GM21528 (cell line): Measurements from ENCODE around the gene CEP63.

Experiments
- ATAC-seq: cut with Tn5 transposase; IDR thresholded peaks from one replicate; pipeline ENCODE4 v1.9.1; 2021; ENCODE audit warnings: mild to moderate bottlenecking, moderate library complexity; ENCODE audit not compliant: unreplicated experiment, low FRiP score

The CEP63 gene

DNA sequence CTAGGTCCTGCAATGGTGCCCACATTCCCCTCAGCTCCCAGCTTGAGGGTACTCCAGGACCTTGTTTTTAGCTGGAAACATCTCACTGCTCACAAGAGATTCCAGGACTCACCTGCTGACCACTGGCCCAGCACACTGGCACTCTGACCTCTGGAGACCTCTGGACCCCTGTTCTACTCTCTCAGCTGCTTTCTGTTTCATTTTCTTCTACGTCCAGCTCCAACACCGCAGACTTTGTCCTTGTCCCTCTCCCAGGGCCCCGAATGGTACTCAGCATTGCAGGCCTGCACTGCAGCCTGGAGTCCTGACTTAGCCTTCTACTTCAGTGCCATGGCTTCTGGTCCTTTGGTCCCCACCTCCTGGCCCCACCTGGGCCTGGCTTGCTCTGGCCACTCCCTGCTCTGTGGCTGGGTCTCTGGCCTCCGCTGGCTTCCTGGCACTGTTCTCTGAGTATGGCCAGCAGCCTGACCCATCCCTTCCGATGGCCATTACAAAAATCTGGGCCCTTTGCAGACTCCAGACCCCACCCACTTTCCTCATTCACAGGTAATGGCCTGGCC, 137.0 kb downstream of the CEP63 start:
- ATAC-seq = no peak

DNA sequence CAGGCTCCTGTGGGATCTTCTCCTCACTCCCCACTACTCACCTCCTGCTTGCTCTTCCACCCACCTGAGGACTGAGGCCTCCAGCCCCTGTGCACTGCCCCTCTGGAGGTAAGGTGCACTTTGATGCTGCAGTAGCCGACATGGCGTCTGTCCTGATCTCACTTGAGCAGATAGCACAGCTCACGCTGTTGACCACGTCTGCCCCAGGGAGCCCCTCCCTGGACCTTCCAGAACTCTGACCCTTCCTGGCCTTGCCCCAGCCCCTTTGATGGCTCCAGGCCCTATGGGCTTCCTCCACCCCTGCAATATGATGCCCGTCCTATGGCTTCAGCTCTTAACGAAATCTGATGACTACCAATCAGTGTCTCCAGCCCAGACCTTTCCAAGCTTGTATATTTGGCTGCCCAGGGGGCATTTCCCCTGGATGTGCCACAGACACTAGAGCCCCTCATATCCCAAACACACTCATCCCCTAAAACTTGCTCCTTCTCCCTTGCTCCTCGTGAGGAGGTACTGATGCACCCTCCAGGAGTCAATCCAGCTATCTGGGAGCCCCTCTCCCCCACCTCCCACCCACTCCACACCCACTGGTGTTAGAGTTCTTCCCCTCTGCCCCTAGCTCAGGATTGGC, 137.9 kb downstream of the CEP63 start:
- no peak for ATAC-seq
